Activated naive CD4-positive, alpha-beta T cell treated with anti-CD3 and anti-CD28 coated beads for 36 hours (primary cell): Measurements from ENCODE around the gene POMGNT2. TPM values are rescaled to one million over a fixed set of nuclear protein-coding genes. Genes with fewer than 3 reads are reported as not detected.
"Not testable (repeated sequence)": the region's sequence is repeated elsewhere in the genome, so short reads cannot be mapped to it uniquely, and the experiment has no call there.

ENCODE experiments used
- CTCF ChIA-PET: fragments of 350-600 bp; sonication (Branson Sonifier 250); formaldehyde crosslinking; loops from one replicate; lab custom pipeline; 2021; ENCODE audit warnings: antibody characterized with exemption; lab: Charles Lee
- DNase-seq: peaks from one replicate; pipeline ENCODE4 v3.0.0-alpha.2; 2020
- H3K27ac Mint-ChIP-seq: one replicate; pipeline ENCODE4 v1.8.0; 2021; ENCODE audit warnings: mild to moderate bottlenecking, mixed read lengths
- H3K27me3 Mint-ChIP-seq: one replicate; pipeline ENCODE4 v1.8.0; 2021; ENCODE audit warnings: low read depth, mixed read lengths
- H3K36me3 Mint-ChIP-seq: one replicate; pipeline ENCODE4 v1.8.0; 2021; ENCODE audit warnings: low read depth, mixed read lengths
- H3K4me1 Mint-ChIP-seq: one replicate; pipeline ENCODE4 v1.8.0; 2021; ENCODE audit warnings: low read depth, mixed read lengths
- H3K4me3 Mint-ChIP-seq: one replicate; pipeline ENCODE4 v1.8.0; 2021; ENCODE audit warnings: mild to moderate bottlenecking, moderate library complexity, mixed read lengths
- H3K9me3 Mint-ChIP-seq: one replicate; pipeline ENCODE4 v1.8.0; 2021; ENCODE audit warnings: mixed read lengths
- intact Hi-C: fragments of 100-400 bp; cut with micrococcal nuclease; formaldehyde crosslinking; loops from one replicate; pipeline ENCODE4 v1.15.1; 2023
- total RNA-seq, 2 experiments: library from RNA; stranded (reverse); gene quantifications; one replicate each; pipeline ENCODE4 v1.2.3, GENCODE V29; 2021

The POMGNT2 gene
- total RNA-seq, 2 experiments from 2014 or later: 7.6 to 8.0 TPM

- Mint-ChIP-seq H3K27ac (no peak overlapping the region), H3K4me1 (no peaks in the 10 kb centered on the region), H3K27me3 (no peaks in the 10 kb centered on the region), H3K4me3 (no peak overlapping the region), H3K36me3 (peaks cover 5% of the 10 kb centered on the region), H3K9me3 (peaks cover 27% of the 10 kb centered on the region)
- intact Hi-C loops: no loop called here
- DNase-seq: no peak
- CTCF ChIA-PET: no interaction called here
Observed at GRCh38 chr3:43053291-43053690, 52.6 kb downstream of the POMGNT2 start.

- Mint-ChIP-seq H3K9me3 (peaks cover 47% of the 10 kb centered on the region), H3K27me3 (no peaks in the 10 kb centered on the region), H3K36me3 (peaks cover 10% of the 10 kb centered on the region), H3K4me3 (no peak overlapping the region), H3K27ac (no peak overlapping the region), H3K4me1 (no peaks in the 10 kb centered on the region)
- CTCF ChIA-PET: no interaction called here
- intact Hi-C loops: no loop called here
- DNase-seq: no peak
Observed at GRCh38 chr3:43048470-43048869, 57.4 kb downstream of the POMGNT2 start.

- CTCF ChIA-PET: interaction anchor here (1.8 kb wide), 1 partner anchor 85 kb away, joined by 5 read pairs; no protein-coding TSS in a partner anchor
- DNase-seq: no peak
- no peaks in the 10 kb centered on the region for H3K4me1 Mint-ChIP-seq
- H3K27me3 Mint-ChIP-seq: no peaks in the 10 kb centered on the region
- intact Hi-C loops: no loop called here
- H3K27ac Mint-ChIP-seq: no peak overlapping the region
- H3K9me3 Mint-ChIP-seq: peaks cover 40% of the 10 kb centered on the region
- H3K4me3 Mint-ChIP-seq: no peak overlapping the region
- peaks cover 10% of the 10 kb centered on the region for H3K36me3 Mint-ChIP-seq
Observed at GRCh38 chr3:43046583-43046982, 59.3 kb downstream of the POMGNT2 start.

- intact Hi-C loops, H3K4me3 Mint-ChIP-seq, H3K27ac Mint-ChIP-seq, DNase-seq, H3K36me3 Mint-ChIP-seq, H3K27me3 Mint-ChIP-seq, H3K4me1 Mint-ChIP-seq, CTCF ChIA-PET: not testable (repeated sequence)
- H3K9me3 Mint-ChIP-seq: peaks cover 27% of the 10 kb centered on the region
Observed at GRCh38 chr3:43045079-43045478, 60.8 kb downstream of the POMGNT2 start.

GRCh38 chr3:43043793-43044192 is 62.1 kb downstream of the POMGNT2 start:
- H3K4me3 Mint-ChIP-seq: no peak overlapping the region
- H3K36me3 Mint-ChIP-seq: peaks cover 5% of the 10 kb centered on the region
- H3K27me3 Mint-ChIP-seq: no peaks in the 10 kb centered on the region
- CTCF ChIA-PET: no interaction called here
- peaks cover 23% of the 10 kb centered on the region for H3K9me3 Mint-ChIP-seq
- no peak overlapping the region for H3K27ac Mint-ChIP-seq
- DNase-seq: no peak
- peaks cover 2% of the 10 kb centered on the region for H3K4me1 Mint-ChIP-seq
- intact Hi-C loops: no loop called here

GRCh38 chr3:43043071-43043766 is 62.7 kb downstream of the POMGNT2 start:
- Mint-ChIP-seq H3K9me3 (peaks cover 19% of the 10 kb centered on the region), H3K27me3 (no peaks in the 10 kb centered on the region), H3K4me1 (peaks cover 7% of the 10 kb centered on the region), H3K4me3 (no peak overlapping the region), H3K36me3 (peaks cover 4% of the 10 kb centered on the region), H3K27ac (no peak overlapping the region)
- CTCF ChIA-PET: no interaction called here
- intact Hi-C loops: no loop called here
- no peak for DNase-seq

GRCh38 chr3:43041517-43041916 is 64.4 kb downstream of the POMGNT2 start:
- no peak for DNase-seq
- no peak overlapping the region for H3K4me3 Mint-ChIP-seq
- intact Hi-C loops: no loop called here
- H3K4me1 Mint-ChIP-seq: peaks cover 12% of the 10 kb centered on the region
- CTCF ChIA-PET: no interaction called here
- H3K36me3 Mint-ChIP-seq: no peaks in the 10 kb centered on the region
- H3K27ac Mint-ChIP-seq: no peak overlapping the region
- H3K27me3 Mint-ChIP-seq: no peaks in the 10 kb centered on the region
- H3K9me3 Mint-ChIP-seq: peaks cover 12% of the 10 kb centered on the region

GRCh38 chr3:43038010-43038409 is 67.9 kb downstream of the POMGNT2 start:
- DNase-seq: no peak
- peaks cover 12% of the 10 kb centered on the region for H3K4me1 Mint-ChIP-seq
- no peak overlapping the region for H3K4me3 Mint-ChIP-seq
- intact Hi-C loops: no loop called here
- H3K27me3 Mint-ChIP-seq: no peaks in the 10 kb centered on the region
- no peaks in the 10 kb centered on the region for H3K9me3 Mint-ChIP-seq
- CTCF ChIA-PET: no interaction called here
- H3K36me3 Mint-ChIP-seq: no peaks in the 10 kb centered on the region
- no peak overlapping the region for H3K27ac Mint-ChIP-seq

- CTCF ChIA-PET: interaction anchor here (1.4 kb wide), 1 partner anchor 75 kb away, joined by 3 read pairs; no protein-coding TSS in a partner anchor
- Mint-ChIP-seq H3K27me3 (no peaks in the 10 kb centered on the region), H3K36me3 (no peaks in the 10 kb centered on the region), H3K4me3 (no peak overlapping the region), H3K4me1 (peaks cover 12% of the 10 kb centered on the region), H3K27ac (no peak overlapping the region), H3K9me3 (no peaks in the 10 kb centered on the region)
- intact Hi-C loops: no loop called here
- DNase-seq: no peak
Observed at GRCh38 chr3:43036621-43037423, 69.1 kb downstream of the POMGNT2 start.

GRCh38 chr3:43035801-43036365 is 70.0 kb downstream of the POMGNT2 start:
- H3K36me3 Mint-ChIP-seq: no peaks in the 10 kb centered on the region
- CTCF ChIA-PET: interaction anchor here (1.1 to 1.4 kb wide), 2 partner anchors 36 to 74 kb away, joined by 3 to 4 read pairs; no protein-coding TSS in a partner anchor
- no peaks in the 10 kb centered on the region for H3K27me3 Mint-ChIP-seq
- DNase-seq: no peak
- H3K9me3 Mint-ChIP-seq: no peaks in the 10 kb centered on the region
- peaks cover 12% of the 10 kb centered on the region for H3K4me1 Mint-ChIP-seq
- H3K27ac Mint-ChIP-seq: no peak overlapping the region
- H3K4me3 Mint-ChIP-seq: no peak overlapping the region
- intact Hi-C loops: no loop called here

- Mint-ChIP-seq H3K36me3 (no peaks in the 10 kb centered on the region), H3K4me1 (peaks cover 12% of the 10 kb centered on the region), H3K27me3 (no peaks in the 10 kb centered on the region), H3K9me3 (no peaks in the 10 kb centered on the region), H3K27ac (no peak overlapping the region), H3K4me3 (no peak overlapping the region)
- DNase-seq: no peak
- CTCF ChIA-PET: interaction anchor here (0.6 to 1.1 kb wide), 2 partner anchors 37 to 96 kb away, joined by 3 to 4 read pairs; no protein-coding TSS in a partner anchor
- intact Hi-C loops: no loop called here
Observed at GRCh38 chr3:43034911-43035310, 71.0 kb downstream of the POMGNT2 start.

- Mint-ChIP-seq H3K9me3 (no peaks in the 10 kb centered on the region), H3K4me3 (no peak overlapping the region), H3K27me3 (no peaks in the 10 kb centered on the region), H3K27ac (no peak overlapping the region), H3K36me3 (no peaks in the 10 kb centered on the region), H3K4me1 (peaks cover 19% of the 10 kb centered on the region)
- intact Hi-C loops: no loop called here
- DNase-seq: no peak
- CTCF ChIA-PET: interaction anchor here (0.6 to 1.7 kb wide), 2 partner anchors 13 to 431 kb away, joined by 3 to 4 read pairs; no protein-coding TSS in a partner anchor
Observed at GRCh38 chr3:43034200-43034599, 71.7 kb downstream of the POMGNT2 start.
